Right lobe of liver (tissue), 4 donors: ENCODE measurements around the gene CCDC172.

ENCODE experiments used
- POLR2A ChIP-seq: fragments of 450-650 bp; IDR thresholded peaks from one replicate; pipeline ENCODE4 v1.6.1; 2017; ENCODE audit warnings: antibody characterized with exemption, mild to moderate bottlenecking
- TF ChIP-seq, protein P1 (sequence below), 4 donors: fragments of 200-600 bp in 3 of 4; fragments of 450-650 bp in 1 of 4; IDR thresholded peaks; one replicate each; pipeline versions ENCODE4 v1.5.1 to v1.8.0; 2016 to 2022; ENCODE audit warnings: antibody characterized with exemption in 4 of 4, mild to moderate bottlenecking in 2 of 4
- donor health status: DM: no; HTN: no; CAD: no.
- donor health status: DM: no; HTN: no; CAD: no.
- donor health status: DM: no; HTN: yes; CAD: no.

DNA sequence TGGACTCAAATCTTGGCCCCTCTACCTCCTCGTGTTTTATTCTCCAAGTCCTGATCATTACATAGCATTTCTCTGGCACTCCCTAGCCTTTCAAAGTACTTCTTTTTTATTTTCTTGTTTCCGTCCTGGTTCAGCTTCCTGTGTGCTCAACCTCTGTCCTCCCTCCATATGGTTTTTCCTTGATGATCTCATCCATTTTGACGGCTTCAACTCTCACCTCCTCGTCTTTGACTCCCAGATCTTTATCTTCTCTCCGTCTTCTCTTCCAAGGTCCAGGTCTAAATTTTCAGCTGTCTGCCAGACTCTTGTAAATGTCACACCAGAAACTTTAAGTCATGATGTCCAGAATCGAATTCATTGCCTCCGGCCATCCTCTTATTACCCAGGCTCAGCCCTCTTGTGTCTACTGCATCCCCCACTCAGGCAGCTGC, 27.9 kb upstream of the CCDC172 start:
- TF ChIP-seq, protein P1, sequence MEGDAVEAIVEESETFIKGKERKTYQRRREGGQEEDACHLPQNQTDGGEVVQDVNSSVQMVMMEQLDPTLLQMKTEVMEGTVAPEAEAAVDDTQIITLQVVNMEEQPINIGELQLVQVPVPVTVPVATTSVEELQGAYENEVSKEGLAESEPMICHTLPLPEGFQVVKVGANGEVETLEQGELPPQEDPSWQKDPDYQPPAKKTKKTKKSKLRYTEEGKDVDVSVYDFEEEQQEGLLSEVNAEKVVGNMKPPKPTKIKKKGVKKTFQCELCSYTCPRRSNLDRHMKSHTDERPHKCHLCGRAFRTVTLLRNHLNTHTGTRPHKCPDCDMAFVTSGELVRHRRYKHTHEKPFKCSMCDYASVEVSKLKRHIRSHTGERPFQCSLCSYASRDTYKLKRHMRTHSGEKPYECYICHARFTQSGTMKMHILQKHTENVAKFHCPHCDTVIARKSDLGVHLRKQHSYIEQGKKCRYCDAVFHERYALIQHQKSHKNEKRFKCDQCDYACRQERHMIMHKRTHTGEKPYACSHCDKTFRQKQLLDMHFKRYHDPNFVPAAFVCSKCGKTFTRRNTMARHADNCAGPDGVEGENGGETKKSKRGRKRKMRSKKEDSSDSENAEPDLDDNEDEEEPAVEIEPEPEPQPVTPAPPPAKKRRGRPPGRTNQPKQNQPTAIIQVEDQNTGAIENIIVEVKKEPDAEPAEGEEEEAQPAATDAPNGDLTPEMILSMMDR (IDR thresholded peaks at IDR 0.05), result no peak
- no peak for TF ChIP-seq POLR2A
